ENCODE measurements around the gene CIB4.

GRCh38 chr2:26572591-26572990 is 68.6 kb downstream of the CIB4 start:
- TF ChIP-seq, protein P1, sequence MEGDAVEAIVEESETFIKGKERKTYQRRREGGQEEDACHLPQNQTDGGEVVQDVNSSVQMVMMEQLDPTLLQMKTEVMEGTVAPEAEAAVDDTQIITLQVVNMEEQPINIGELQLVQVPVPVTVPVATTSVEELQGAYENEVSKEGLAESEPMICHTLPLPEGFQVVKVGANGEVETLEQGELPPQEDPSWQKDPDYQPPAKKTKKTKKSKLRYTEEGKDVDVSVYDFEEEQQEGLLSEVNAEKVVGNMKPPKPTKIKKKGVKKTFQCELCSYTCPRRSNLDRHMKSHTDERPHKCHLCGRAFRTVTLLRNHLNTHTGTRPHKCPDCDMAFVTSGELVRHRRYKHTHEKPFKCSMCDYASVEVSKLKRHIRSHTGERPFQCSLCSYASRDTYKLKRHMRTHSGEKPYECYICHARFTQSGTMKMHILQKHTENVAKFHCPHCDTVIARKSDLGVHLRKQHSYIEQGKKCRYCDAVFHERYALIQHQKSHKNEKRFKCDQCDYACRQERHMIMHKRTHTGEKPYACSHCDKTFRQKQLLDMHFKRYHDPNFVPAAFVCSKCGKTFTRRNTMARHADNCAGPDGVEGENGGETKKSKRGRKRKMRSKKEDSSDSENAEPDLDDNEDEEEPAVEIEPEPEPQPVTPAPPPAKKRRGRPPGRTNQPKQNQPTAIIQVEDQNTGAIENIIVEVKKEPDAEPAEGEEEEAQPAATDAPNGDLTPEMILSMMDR (IDR thresholded peaks at IDR 0.05): no peak
- TF ChIP-seq POLR2AphosphoS5 (IDR thresholded peaks at IDR 0.05; ENCODE audit: insufficient read depth in 1 of 2, low read depth in 1 of 2) (no peak), POLR2A (IDR thresholded peaks at IDR 0.05) (no peak)

Data from vagina (tissue), 2 donors.